ENCODE results near the gene RALGPS1.

DNA sequence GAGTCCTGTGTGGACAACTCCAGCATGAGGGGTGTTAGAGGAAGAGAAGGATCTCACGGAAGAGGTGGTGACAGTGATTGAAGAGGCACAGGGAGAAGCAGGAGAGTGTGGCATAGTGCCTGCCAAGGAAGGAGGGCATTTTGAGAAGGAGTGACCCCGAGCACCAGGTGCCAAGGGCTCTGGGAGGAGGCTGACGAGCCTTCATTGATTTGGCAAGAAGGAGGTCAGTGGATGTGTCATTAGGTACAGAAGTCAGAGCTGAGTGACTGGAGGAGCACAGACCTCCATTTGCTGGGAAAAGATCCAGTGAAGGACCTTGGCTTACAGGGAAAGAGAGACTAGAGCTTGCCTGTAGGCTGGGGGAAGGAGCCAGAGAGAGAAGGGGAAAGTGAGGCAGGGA, 278.2 kb downstream of the RALGPS1 start:
- TF ChIP-seq SUZ12 (IDR thresholded peaks at IDR 0.05; ENCODE audit: low read length) (no peak), E2F6 (IDR thresholded peaks at IDR 0.05) (no peak), POLR2A (IDR thresholded peaks at IDR 0.05; ENCODE audit: control extremely low read depth in 1 of 2, low read depth in 2 of 2, low read length in 2 of 2) (no peak), EZH2 (IDR thresholded peaks at IDR 0.05; ENCODE audit: low read depth, low read length, severe bottlenecking) (no peak)

Data from H1 (cell line).